ENCODE results near the gene NBAS. TPM values are rescaled to one million over a fixed set of nuclear protein-coding genes. Genes with fewer than 3 reads are reported as not detected.

Gene NBAS
- total and polyA plus RNA-seq, 10 of the 15 experiments (the other 5 are each of a cell fraction or from before 2014, with no cell fraction given) = 4.3 to 32.7 (median 20.8) TPM

- H3K9me3 ChIP-seq (replicated peaks; ENCODE audit: control insufficient read depth, insufficient read depth, low read length) = no peaks in the 10 kb centered on the region
- ChIA-PET CTCF (no interaction called here), RAD21 (ENCODE audit: unreplicated experiment) (no interaction called here), SMC1A (ENCODE audit: uncharacterized antibody, unreplicated experiment) (no interaction called here), POLR2A (no interaction called here)
- H2AFZ ChIP-seq (ENCODE audit: control insufficient read depth, low read depth, low read length) = no peak overlapping the region
- no peaks in the 10 kb centered on the region for H4K20me1 ChIP-seq (ENCODE audit: control insufficient read depth, insufficient read depth)
- DNase-seq (ENCODE audit: low read depth, low spot score) = no peak
- no peak overlapping the region for H3K27ac ChIP-seq (ENCODE audit: control insufficient read depth, insufficient read depth)
- H3K27me3 ChIP-seq (replicated peaks in 1 of 2; ENCODE audit: control insufficient read depth in 2 of 2, insufficient read depth in 2 of 2, low read length in 1 of 2) = no peaks in the 10 kb centered on the region
- no peaks in the 10 kb centered on the region; a peak in 1 of 4 replicates for H3K36me3 ChIP-seq (ENCODE audit: control insufficient read depth in 2 of 2, insufficient read depth in 2 of 2, low read length in 1 of 2)
- H3K4me2 ChIP-seq (ENCODE audit: control insufficient read depth, insufficient read depth) = no peak overlapping the region
- WGBS (ENCODE audit: insufficient coverage, insufficient replicate concordance, low lambda C conversion rate, missing lambda C conversion rate) = 61% methylated on average over 2 of the region's 2 CpGs
- no peaks in the 10 kb centered on the region for H3K79me2 ChIP-seq (ENCODE audit: control insufficient read depth, insufficient read depth, low read length)
- no peaks in the 10 kb centered on the region for H3K4me1 ChIP-seq (ENCODE audit: control insufficient read depth, insufficient read depth, low read length)
- TF ChIP-seq HDAC2 (IDR thresholded peaks at IDR 0.05) = no peak
- no peak for TF ChIP-seq POU2F2 (IDR thresholded peaks at IDR 0.05; ENCODE audit: borderline replicate concordance, low read depth, low read length)
- TF ChIP-seq WRNIP1 (IDR thresholded peaks at IDR 0.05; ENCODE audit: borderline replicate concordance, low read depth, low read length) = no peak
- TF ChIP-seq SREBF1 (IDR thresholded peaks at IDR 0.05; ENCODE audit: low read length) = no peak
- no peak for TF ChIP-seq TCF3 (IDR thresholded peaks at IDR 0.05; ENCODE audit: borderline replicate concordance, insufficient read depth, low read depth, low read length)
- no peak for TF ChIP-seq ETV6 (conservative IDR thresholded peaks at IDR 0.05 in 1 of 2, IDR thresholded peaks at IDR 0.05 in 1 of 2; ENCODE audit: borderline replicate concordance in 1 of 2, low read depth in 1 of 2)
- TF ChIP-seq, protein P1, sequence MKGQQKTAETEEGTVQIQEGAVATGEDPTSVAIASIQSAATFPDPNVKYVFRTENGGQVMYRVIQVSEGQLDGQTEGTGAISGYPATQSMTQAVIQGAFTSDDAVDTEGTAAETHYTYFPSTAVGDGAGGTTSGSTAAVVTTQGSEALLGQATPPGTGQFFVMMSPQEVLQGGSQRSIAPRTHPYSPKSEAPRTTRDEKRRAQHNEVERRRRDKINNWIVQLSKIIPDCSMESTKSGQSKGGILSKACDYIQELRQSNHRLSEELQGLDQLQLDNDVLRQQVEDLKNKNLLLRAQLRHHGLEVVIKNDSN (IDR thresholded peaks at IDR 0.05; ENCODE audit: borderline replicate concordance, extremely low read length, insufficient read depth, low read depth, low read length) = no peak
- TF ChIP-seq MTA2 (IDR thresholded peaks at IDR 0.05; ENCODE audit: low read depth) = no peak
- no peak for TF ChIP-seq SMARCA5 (IDR thresholded peaks at IDR 0.05)
- TF ChIP-seq, protein P2, sequence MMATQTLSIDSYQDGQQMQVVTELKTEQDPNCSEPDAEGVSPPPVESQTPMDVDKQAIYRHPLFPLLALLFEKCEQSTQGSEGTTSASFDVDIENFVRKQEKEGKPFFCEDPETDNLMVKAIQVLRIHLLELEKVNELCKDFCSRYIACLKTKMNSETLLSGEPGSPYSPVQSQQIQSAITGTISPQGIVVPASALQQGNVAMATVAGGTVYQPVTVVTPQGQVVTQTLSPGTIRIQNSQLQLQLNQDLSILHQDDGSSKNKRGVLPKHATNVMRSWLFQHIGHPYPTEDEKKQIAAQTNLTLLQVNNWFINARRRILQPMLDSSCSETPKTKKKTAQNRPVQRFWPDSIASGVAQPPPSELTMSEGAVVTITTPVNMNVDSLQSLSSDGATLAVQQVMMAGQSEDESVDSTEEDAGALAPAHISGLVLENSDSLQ (IDR thresholded peaks at IDR 0.05) = no peak
- no peak for TF ChIP-seq USF2 (IDR thresholded peaks at IDR 0.05; ENCODE audit: borderline replicate concordance, low read depth, low read length)
- no peak for ATAC-seq
- FAIRE-seq = no peak
- intact Hi-C loops (cut with micrococcal nuclease; ENCODE audit: unreplicated experiment) (no loop called here), in situ Hi-C loops (cut with MboI) (no loop called here)
- H3K4me3 ChIP-seq = no peak overlapping the region
- BruUV-seq (replicated peaks) = no TSS peak
- no peak overlapping the region for H3K9ac ChIP-seq (ENCODE audit: control insufficient read depth, insufficient read depth, low read length)
Observed at GRCh38 chr2:15187702-15188101, 373.4 kb downstream of the NBAS start.

All from GM12878 (cell line).